Esophagus squamous epithelium (tissue), 5 donors: ENCODE measurements around the gene ENGASE. TPM values are rescaled to one million over a fixed set of nuclear protein-coding genes. Genes with fewer than 3 reads are reported as not detected.

Source experiments
- DNase-seq: peaks from one replicate; lab custom pipeline; 2025; lab: John Stamatoyannopoulos, UW
- H3K27ac ChIP-seq, 4 donors: fragments of 200-600 bp; sonication (generic); one replicate each; pipeline ENCODE4 v1.5.1; 2016 to 2019; ENCODE audit warnings: mild to moderate bottlenecking in 1 of 4
- H3K27me3 ChIP-seq, 4 donors: fragments of 200-600 bp; sonication (generic); 1 replicate in 3 of 4; 2 replicates in 1 of 4; pipeline versions ENCODE4 v1.5.1 to v1.6.0; 2017 to 2021; ENCODE audit warnings: antibody characterized with exemption in 1 of 4
- H3K36me3 ChIP-seq, 3 donors: fragments of 200-600 bp; sonication (generic); one replicate each; pipeline ENCODE4 v1.5.1; 2016 to 2019
- H3K4me1 ChIP-seq, 3 donors: fragments of 200-600 bp; sonication (generic); one replicate each; pipeline ENCODE4 v1.5.1; 2017 to 2019
- H3K4me3 ChIP-seq, 4 donors: fragments of 200-600 bp; sonication (generic); 1 replicate in 3 of 4; 2 replicates in 1 of 4; pipeline ENCODE4 v1.5.1; 2016 to 2019; ENCODE audit warnings: mild to moderate bottlenecking in 2 of 4, moderate library complexity in 1 of 4
- H3K9me3 ChIP-seq, 3 donors: fragments of 200-600 bp; sonication (generic); one replicate each; pipeline ENCODE4 v1.5.1; 2016 to 2019
- CTCF ChIP-seq, 6 experiments: fragments of 450-650 bp in 4 of 6; fragments of 200-600 bp in 2 of 6; sonication (generic) in 2 of 6; IDR thresholded peaks; one replicate each; pipeline ENCODE4 v1.5.1; 2016 to 2019; ENCODE audit warnings: antibody characterized with exemption in 6 of 6, mild to moderate bottlenecking in 4 of 6, moderate library complexity in 4 of 6
- POLR2A ChIP-seq, 4 donors: fragments of 450-650 bp; IDR thresholded peaks; one replicate each; pipeline ENCODE4 v1.6.1; 2017; ENCODE audit warnings: antibody characterized with exemption in 4 of 4, mild to moderate bottlenecking in 4 of 4, moderate library complexity in 3 of 4
- WGBS, 2 donors: methylation state at CpG; one replicate each; pipeline ENCODE4 v1.1.5; 2018; 5-methylcytosine and 5-hydroxymethylcytosine counted together
- intact Hi-C: fragments of 100-400 bp; cut with DNase I; formaldehyde crosslinking; loops from one replicate; pipeline ENCODE4 v1.15.0; 2022
- total RNA-seq, 4 donors: library from RNA; depleted of rRNA; stranded (reverse); fragments of >200 nt; gene quantifications; one replicate each; pipeline ENCODE4 v1.1.0, GENCODE V29; 2016
- donor health status: DM: yes; HTN: yes; CAD: no.

Gene ENGASE
- total RNA-seq, 4 donors from 2014 or later, result 6.0 to 32.2 (median 9.5) TPM

GRCh38 chr17:79105937-79106336 is 31.3 kb downstream of the ENGASE start:
- Histone ChIP-seq H3K27ac (no peak overlapping the region), H3K36me3 (no peaks in the 10 kb centered on the region), H3K27me3 (peaks cover 0 to 77% (median 0%) of the 10 kb centered on the region in 4 donors), H3K4me1 (no peaks in the 10 kb centered on the region), H3K4me3 (no peak overlapping the region), H3K9me3 (no peaks in the 10 kb centered on the region)
- intact Hi-C loops, result no loop called here
- WGBS, 2 donors, result 92% methylated on average over 6 of the region's 14 CpGs; no CpG with 5 or more reads in 1 of the 2 donors
- no peak for TF ChIP-seq POLR2A (IDR thresholded peaks at IDR 0.05)
- no peak for TF ChIP-seq CTCF (IDR thresholded peaks at IDR 0.05)
- no peak for DNase-seq

- intact Hi-C loops, result no loop called here
- Histone ChIP-seq H3K36me3 (no peaks in the 10 kb centered on the region), H3K27me3 (peaks cover 0 to 68% (median 0%) of the 10 kb centered on the region in 4 donors), H3K27ac (no peak overlapping the region), H3K4me3 (no peak overlapping the region), H3K9me3 (no peaks in the 10 kb centered on the region), H3K4me1 (no peaks in the 10 kb centered on the region)
- no peak for TF ChIP-seq POLR2A (IDR thresholded peaks at IDR 0.05)
- TF ChIP-seq CTCF (IDR thresholded peaks at IDR 0.05), result no peak
- WGBS, 2 donors, result 83 to 90% methylated on average over 4 to 7 of the region's 11 CpGs
- DNase-seq, result no peak
Measured at GRCh38 chr17:79106958-79107357, 32.3 kb downstream of the ENGASE start.

- Histone ChIP-seq H3K4me1 (no peaks in the 10 kb centered on the region), H3K27me3 (peaks cover 0 to 68% (median 0%) of the 10 kb centered on the region in 4 donors), H3K27ac (no peak overlapping the region), H3K36me3 (no peaks in the 10 kb centered on the region), H3K9me3 (no peaks in the 10 kb centered on the region), H3K4me3 (no peak overlapping the region)
- WGBS, 2 donors, result 60 to 91% methylated on average over 2 to 14 of the region's 25 CpGs
- intact Hi-C loops, result no loop called here
- DNase-seq, result no peak
- TF ChIP-seq POLR2A (IDR thresholded peaks at IDR 0.05) (no peak), CTCF (IDR thresholded peaks at IDR 0.05) (no peak)
Measured at GRCh38 chr17:79107499-79108231, 33.0 kb downstream of the ENGASE start.

GRCh38 chr17:79108232-79108850 is 33.7 kb downstream of the ENGASE start:
- intact Hi-C loops, result no loop called here

More at GRCh38 chr17:79108232-79108850, 33.7 kb downstream of the ENGASE start:
- Histone ChIP-seq H3K9me3 (no peaks in the 10 kb centered on the region), H3K4me3 (no peak overlapping the region), H3K27me3 (peaks cover 0 to 68% (median 0%) of the 10 kb centered on the region in 4 donors), H3K36me3 (no peaks in the 10 kb centered on the region), H3K4me1 (no peaks in the 10 kb centered on the region), H3K27ac (no peak overlapping the region)
- DNase-seq, result no peak
- no peak for TF ChIP-seq POLR2A (IDR thresholded peaks at IDR 0.05)
- TF ChIP-seq CTCF (IDR thresholded peaks at IDR 0.05), result no peak
- WGBS, 2 donors, result 81 to 83% methylated on average over 11 to 13 of the region's 26 CpGs
